Measurements from ENCODE around the gene SLC34A2. TPM values are rescaled to one million over a fixed set of nuclear protein-coding genes. Genes with fewer than 3 reads are reported as not detected.

SLC34A2 gene
- total and polyA plus RNA-seq, 7 experiments from 2014 or later: not detected

- H3K27ac Mint-ChIP-seq: no peak overlapping the region
- no peak for DNase-seq
- no peaks in the 10 kb centered on the region for H3K27me3 Mint-ChIP-seq
- Histone ChIP-seq H3K27ac (ENCODE audit: low read depth, low read length) (no peak overlapping the region), H3K36me3 (ENCODE audit: control insufficient read depth in 2 of 3, insufficient read depth in 3 of 3, low read length in 3 of 3) (no peaks in the 10 kb centered on the region), H3K4me1 (ENCODE audit: control insufficient read depth in 2 of 2, insufficient read depth in 2 of 2, low read length in 2 of 2) (no peaks in the 10 kb centered on the region), H3K9me3 (ENCODE audit: control insufficient read depth in 2 of 3, low read length in 3 of 3) (no peaks in the 10 kb centered on the region), H3K27me3 (ENCODE audit: control insufficient read depth in 2 of 2, insufficient read depth in 2 of 2, low read length in 2 of 2) (no peaks in the 10 kb centered on the region), H3K4me3 (ENCODE audit: low read length) (no peak overlapping the region)
- H3K36me3 Mint-ChIP-seq: no peaks in the 10 kb centered on the region
- H3K4me3 Mint-ChIP-seq: no peak overlapping the region
- CTCF ChIA-PET: no interaction called here
- ATAC-seq: no peak
- POLR2A ChIA-PET: no interaction called here
- intact Hi-C loops (cut with micrococcal nuclease): no loop called here
- peaks cover 0 to 2% (median 0%) of the 10 kb centered on the region in 11 donors for H3K9me3 Mint-ChIP-seq
- no peaks in the 10 kb centered on the region for H3K4me1 Mint-ChIP-seq
Observed at GRCh38 chr4:25674386-25674785, 18.7 kb downstream of the SLC34A2 start.

- DNase-seq: no peak
Observed at GRCh38 chr4:25676221-25676620, 20.6 kb downstream of the SLC34A2 start.

GRCh38 chr4:25677157-25677556, 21.5 kb downstream of the SLC34A2 start:
- no peaks in the 10 kb centered on the region for H3K4me1 ChIP-seq (ENCODE audit: control insufficient read depth in 2 of 2, insufficient read depth in 2 of 2, low read length in 2 of 2)
- peaks cover 0 to 2% (median 0%) of the 10 kb centered on the region in 11 donors for H3K9me3 Mint-ChIP-seq
- POLR2A ChIA-PET: no interaction called here
- H3K4me1 Mint-ChIP-seq: no peaks in the 10 kb centered on the region
- no peak overlapping the region for H3K4me3 Mint-ChIP-seq
- intact Hi-C loops (cut with micrococcal nuclease): no loop called here
- H3K36me3 Mint-ChIP-seq: no peaks in the 10 kb centered on the region
- no peaks in the 10 kb centered on the region for H3K27me3 ChIP-seq (ENCODE audit: control insufficient read depth in 2 of 2, insufficient read depth in 2 of 2, low read length in 2 of 2)
- no peaks in the 10 kb centered on the region for H3K9me3 ChIP-seq (ENCODE audit: control insufficient read depth in 2 of 3, low read length in 3 of 3)
- CTCF ChIA-PET: no interaction called here
- H3K4me3 ChIP-seq (ENCODE audit: low read length): no peak overlapping the region
- ATAC-seq (no peak), DNase-seq (no peak)
- no peak overlapping the region for H3K27ac Mint-ChIP-seq
- H3K27ac ChIP-seq (ENCODE audit: low read depth, low read length): no peak overlapping the region
- no peaks in the 10 kb centered on the region for H3K36me3 ChIP-seq (ENCODE audit: control insufficient read depth in 2 of 3, insufficient read depth in 3 of 3, low read length in 3 of 3)
- no peaks in the 10 kb centered on the region for H3K27me3 Mint-ChIP-seq

More at GRCh38 chr4:25676221-25676620, 20.6 kb downstream of the SLC34A2 start:
- no peak for ATAC-seq
- Histone ChIP-seq H3K36me3 (ENCODE audit: control insufficient read depth in 2 of 3, insufficient read depth in 3 of 3, low read length in 3 of 3) (no peaks in the 10 kb centered on the region), H3K27me3 (ENCODE audit: control insufficient read depth in 2 of 2, insufficient read depth in 2 of 2, low read length in 2 of 2) (no peaks in the 10 kb centered on the region), H3K9me3 (ENCODE audit: control insufficient read depth in 2 of 3, low read length in 3 of 3) (no peaks in the 10 kb centered on the region), H3K4me1 (ENCODE audit: control insufficient read depth in 2 of 2, insufficient read depth in 2 of 2, low read length in 2 of 2) (no peaks in the 10 kb centered on the region), H3K27ac (ENCODE audit: low read depth, low read length) (no peak overlapping the region), H3K4me3 (ENCODE audit: low read length) (no peak overlapping the region)
- CTCF ChIA-PET: no interaction called here
- H3K27ac Mint-ChIP-seq: peak overlapping the region in 2 of 9 donors; percentile 37 to 46
- H3K9me3 Mint-ChIP-seq: peaks cover 0 to 2% (median 0%) of the 10 kb centered on the region in 11 donors
- no peak overlapping the region for H3K4me3 Mint-ChIP-seq
- intact Hi-C loops (cut with micrococcal nuclease): no loop called here
- no peaks in the 10 kb centered on the region for H3K36me3 Mint-ChIP-seq
- H3K27me3 Mint-ChIP-seq: no peaks in the 10 kb centered on the region
- POLR2A ChIA-PET: no interaction called here
- no peaks in the 10 kb centered on the region for H3K4me1 Mint-ChIP-seq

- Mint-ChIP-seq H3K27me3 (no peaks in the 10 kb centered on the region), H3K4me1 (no peaks in the 10 kb centered on the region), H3K4me3 (no peak overlapping the region), H3K27ac (no peak overlapping the region), H3K36me3 (no peaks in the 10 kb centered on the region), H3K9me3 (peaks cover 0 to 2% (median 0%) of the 10 kb centered on the region in 11 donors)
- intact Hi-C loops (cut with micrococcal nuclease): no loop called here
- ATAC-seq (no peak), DNase-seq (no peak)
- ChIA-PET POLR2A (no interaction called here), CTCF (no interaction called here)
- H3K36me3 ChIP-seq (ENCODE audit: control insufficient read depth in 2 of 3, insufficient read depth in 3 of 3, low read length in 3 of 3): no peaks in the 10 kb centered on the region
- no peaks in the 10 kb centered on the region for H3K27me3 ChIP-seq (ENCODE audit: control insufficient read depth in 2 of 2, insufficient read depth in 2 of 2, low read length in 2 of 2)
- H3K4me1 ChIP-seq (ENCODE audit: control insufficient read depth in 2 of 2, insufficient read depth in 2 of 2, low read length in 2 of 2): no peaks in the 10 kb centered on the region
- no peak overlapping the region for H3K27ac ChIP-seq (ENCODE audit: low read depth, low read length)
- H3K4me3 ChIP-seq (ENCODE audit: low read length): no peak overlapping the region
- H3K9me3 ChIP-seq (ENCODE audit: control insufficient read depth in 2 of 3, low read length in 3 of 3): no peaks in the 10 kb centered on the region
Observed at GRCh38 chr4:25677943-25678342, 22.3 kb downstream of the SLC34A2 start.

GRCh38 chr4:25687773-25688172, 32.1 kb downstream of the SLC34A2 start:
- Mint-ChIP-seq H3K4me1 (no peaks in the 10 kb centered on the region), H3K4me3 (no peak overlapping the region), H3K27ac (no peak overlapping the region), H3K9me3 (peaks cover 0 to 17% (median 8%) of the 10 kb centered on the region in 11 donors), H3K27me3 (peaks cover 0 to 8% (median 0%) of the 10 kb centered on the region in 5 donors), H3K36me3 (peaks cover 0 to 3% (median 0%) of the 10 kb centered on the region in 5 donors)
- Histone ChIP-seq H3K27ac (ENCODE audit: low read depth, low read length) (no peak overlapping the region), H3K9me3 (ENCODE audit: control insufficient read depth in 2 of 3, low read length in 3 of 3) (peaks cover 0 to 5% (median 0%) of the 10 kb centered on the region in 3 experiments), H3K4me1 (ENCODE audit: control insufficient read depth in 2 of 2, insufficient read depth in 2 of 2, low read length in 2 of 2) (peaks cover 0 to 8% of the 10 kb centered on the region in 2 donors), H3K36me3 (ENCODE audit: control insufficient read depth in 2 of 3, insufficient read depth in 3 of 3, low read length in 3 of 3) (no peaks in the 10 kb centered on the region), H3K27me3 (ENCODE audit: control insufficient read depth in 2 of 2, insufficient read depth in 2 of 2, low read length in 2 of 2) (no peaks in the 10 kb centered on the region), H3K4me3 (ENCODE audit: low read length) (no peak overlapping the region)
- ChIA-PET POLR2A (no interaction called here), CTCF (no interaction called here)
- ATAC-seq: peak; percentile 41
- intact Hi-C loops (cut with micrococcal nuclease): no loop called here
- DNase-seq: no peak

- intact Hi-C loops (cut with micrococcal nuclease): no loop called here
- Mint-ChIP-seq H3K27me3 (peaks cover 0 to 9% (median 0%) of the 10 kb centered on the region in 5 donors), H3K9me3 (peaks cover 0 to 21% (median 10%) of the 10 kb centered on the region in 11 donors), H3K4me1 (peaks cover 0 to 1% (median 0%) of the 10 kb centered on the region in 7 donors), H3K36me3 (peaks cover 0 to 3% (median 0%) of the 10 kb centered on the region in 5 donors), H3K27ac (no peak overlapping the region), H3K4me3 (no peak overlapping the region)
- no peaks in the 10 kb centered on the region for H3K27me3 ChIP-seq (ENCODE audit: control insufficient read depth in 2 of 2, insufficient read depth in 2 of 2, low read length in 2 of 2)
- no peak for ATAC-seq
- CTCF ChIA-PET: no interaction called here
- POLR2A ChIA-PET: no interaction called here
- peaks cover 0 to 5% (median 0%) of the 10 kb centered on the region in 3 experiments for H3K9me3 ChIP-seq (ENCODE audit: control insufficient read depth in 2 of 3, low read length in 3 of 3)
- H3K36me3 ChIP-seq (ENCODE audit: control insufficient read depth in 2 of 3, insufficient read depth in 3 of 3, low read length in 3 of 3): no peaks in the 10 kb centered on the region
- H3K27ac ChIP-seq (ENCODE audit: low read depth, low read length): no peak overlapping the region
- no peak overlapping the region for H3K4me3 ChIP-seq (ENCODE audit: low read length)
- DNase-seq: no peak
- no peaks in the 10 kb centered on the region for H3K4me1 ChIP-seq (ENCODE audit: control insufficient read depth in 2 of 2, insufficient read depth in 2 of 2, low read length in 2 of 2)
Observed at GRCh38 chr4:25694466-25694865, 38.8 kb downstream of the SLC34A2 start.

- no peaks in the 10 kb centered on the region for H3K4me1 ChIP-seq (ENCODE audit: control insufficient read depth in 2 of 2, insufficient read depth in 2 of 2, low read length in 2 of 2)
- H3K27me3 ChIP-seq (ENCODE audit: control insufficient read depth in 2 of 2, insufficient read depth in 2 of 2, low read length in 2 of 2): no peaks in the 10 kb centered on the region
- H3K27ac ChIP-seq (ENCODE audit: low read depth, low read length): no peak overlapping the region
- Mint-ChIP-seq H3K36me3 (peaks cover 0 to 3% (median 0%) of the 10 kb centered on the region in 5 donors), H3K27me3 (peaks cover 0 to 9% (median 0%) of the 10 kb centered on the region in 5 donors), H3K27ac (no peak overlapping the region), H3K9me3 (peaks cover 0 to 11% (median 5%) of the 10 kb centered on the region in 11 donors), H3K4me1 (peaks cover 0 to 1% (median 0%) of the 10 kb centered on the region in 7 donors), H3K4me3 (no peak overlapping the region)
- ATAC-seq (no peak), DNase-seq (no peak)
- intact Hi-C loops (cut with micrococcal nuclease): no loop called here
- H3K9me3 ChIP-seq (ENCODE audit: control insufficient read depth in 2 of 3, low read length in 3 of 3): no peaks in the 10 kb centered on the region
- no peaks in the 10 kb centered on the region for H3K36me3 ChIP-seq (ENCODE audit: control insufficient read depth in 2 of 3, insufficient read depth in 3 of 3, low read length in 3 of 3)
- POLR2A ChIA-PET: no interaction called here
- no peak overlapping the region for H3K4me3 ChIP-seq (ENCODE audit: low read length)
- CTCF ChIA-PET: no interaction called here
Observed at GRCh38 chr4:25696409-25696808, 40.8 kb downstream of the SLC34A2 start.

Data from naive thymus-derived CD4-positive, alpha-beta T cell (primary cell).